Stomach (tissue), 4 donors: Measurements from ENCODE around the gene WHAMM.

Experiments used
- CTCF ChIP-seq, 7 experiments: fragments of 450-650 bp in 4 of 7; fragments of 200-600 bp in 3 of 7; sonication (generic) in 3 of 7; IDR thresholded peaks; one replicate each; pipeline ENCODE4 v1.5.1; 2016 to 2019; ENCODE audit warnings: antibody characterized with exemption in 7 of 7, control low read depth in 2 of 7, mild to moderate bottlenecking in 1 of 7
- EP300 ChIP-seq: sonication (generic); formaldehyde crosslinking; IDR thresholded peaks from one replicate; pipeline ENCODE4 v1.6.1; 2017; ENCODE audit warnings: antibody characterized with exemption
- POLR2A ChIP-seq, 4 donors: fragments of 450-650 bp; IDR thresholded peaks; one replicate each; pipeline ENCODE4 v1.6.1; 2016; ENCODE audit warnings: antibody characterized with exemption in 4 of 4, control low read depth in 2 of 4, mild to moderate bottlenecking in 1 of 4, moderate library complexity in 1 of 4

DNA sequence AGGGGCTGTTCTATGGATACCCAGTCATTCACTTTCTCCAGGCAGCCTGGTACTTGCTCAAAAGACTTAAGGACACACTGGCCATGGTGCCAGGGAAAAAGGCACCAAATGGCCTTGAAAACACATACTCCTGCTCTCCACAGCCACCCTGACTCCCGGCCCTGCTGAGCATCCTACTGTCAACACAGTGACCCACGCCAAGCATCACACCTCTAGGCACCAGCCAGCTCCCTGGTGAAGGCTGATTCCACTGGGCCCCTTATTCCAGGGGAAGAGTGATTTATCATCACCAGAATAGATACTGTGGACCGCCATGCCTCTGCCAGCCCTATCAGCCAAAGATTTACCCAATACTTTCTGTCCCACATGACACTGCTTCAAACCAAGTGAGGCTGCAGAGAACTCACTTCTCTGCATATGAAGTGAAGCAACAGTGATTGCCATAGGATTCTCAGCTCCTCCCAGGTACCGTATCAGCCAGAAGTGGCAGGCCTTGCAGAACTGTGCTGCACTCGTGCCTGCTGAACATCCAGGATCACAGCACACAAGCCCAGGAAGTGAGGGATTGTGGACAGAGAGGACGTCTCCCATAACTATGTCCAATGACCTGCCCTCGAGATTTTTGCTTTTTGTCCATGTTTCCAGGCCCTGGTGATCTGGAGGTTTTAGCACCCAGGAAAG is 63.7 kb downstream of the WHAMM start:
- no peak for TF ChIP-seq EP300
- TF ChIP-seq CTCF (IDR thresholded peaks at IDR 0.05), result no peak
- no peak for TF ChIP-seq POLR2A (IDR thresholded peaks at IDR 0.05)
